ENCODE data around the gene ZNF490.
"Not testable (repeated sequence)": the region's sequence is repeated elsewhere in the genome, so short reads cannot be mapped to it uniquely, and the experiment has no call there.

ZNF490 gene

DNA sequence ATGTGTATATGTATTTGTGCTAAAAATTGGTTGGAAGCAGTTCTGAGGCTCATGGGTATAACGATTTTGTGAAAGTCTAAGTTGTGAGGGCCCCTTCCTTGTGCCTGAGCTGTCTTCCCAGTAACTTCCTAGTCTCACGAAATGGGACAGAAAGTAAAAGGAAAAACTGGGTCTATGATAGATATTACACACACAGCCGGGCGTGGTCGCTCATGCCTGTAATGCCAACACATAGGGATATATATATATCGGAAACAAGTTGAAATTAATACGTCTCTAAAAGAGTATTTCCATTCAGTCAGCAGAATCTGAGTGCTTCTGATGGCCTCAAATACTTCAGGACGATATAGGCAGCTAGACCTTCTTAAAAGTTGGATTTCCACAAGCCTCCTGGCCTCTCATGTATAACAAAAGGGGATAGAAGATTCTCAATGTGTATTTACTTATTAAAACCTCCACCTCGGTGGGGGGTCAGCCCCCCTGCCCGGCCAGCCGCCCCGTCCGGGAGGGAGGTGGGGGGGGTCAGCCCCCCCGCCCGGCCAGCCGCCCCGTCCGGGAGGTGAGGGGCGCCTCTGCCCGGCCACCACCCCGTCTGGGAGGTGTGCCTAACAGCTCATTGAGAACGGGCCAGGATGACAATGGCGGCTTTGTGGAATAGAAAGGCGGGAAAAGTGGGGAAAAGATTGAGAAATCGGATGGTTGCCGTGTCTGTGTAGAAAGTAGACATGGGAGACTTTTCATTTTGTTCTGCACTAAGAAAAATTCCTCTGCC, 10.8 kb upstream of the ZNF490 start:
- DNase-seq = not testable (repeated sequence)

DNA sequence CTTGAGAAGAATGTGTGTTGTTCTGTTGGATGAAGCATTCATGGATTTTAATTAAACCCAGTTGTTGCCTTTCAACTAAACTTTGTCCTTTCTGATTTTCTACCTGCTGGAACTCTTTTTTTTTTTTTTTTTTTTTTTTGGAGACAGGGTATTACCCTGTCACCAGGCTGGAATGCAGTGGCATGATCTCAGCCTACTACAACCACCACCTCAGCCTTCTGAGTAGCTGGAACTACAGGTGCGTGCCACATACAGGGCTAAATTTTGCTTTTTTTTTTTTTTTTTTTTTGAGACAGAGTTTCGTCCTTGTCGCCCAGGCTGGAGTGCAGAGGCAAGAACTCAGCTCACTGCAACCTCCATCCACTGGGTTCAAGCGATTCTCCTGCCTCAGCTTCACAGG, 7.0 kb upstream of the ZNF490 start:
- no peak for DNase-seq

DNA sequence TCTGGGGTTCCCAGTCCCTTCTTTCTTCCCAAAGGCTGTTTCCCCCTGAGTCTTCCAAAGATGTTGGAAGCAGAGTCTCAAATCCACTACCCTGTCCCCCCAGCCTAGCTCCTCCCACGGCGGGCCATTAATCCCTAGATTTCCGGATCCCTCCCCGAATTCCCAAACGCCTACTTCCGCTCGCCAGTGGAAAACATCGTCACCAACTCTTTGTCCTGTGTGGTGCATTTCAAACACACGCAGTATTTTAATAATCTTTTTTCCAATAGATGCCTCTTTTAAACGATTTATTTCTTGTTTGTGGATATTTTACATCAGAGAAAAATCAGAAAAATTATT, 717 bp upstream of the ZNF490 start:
- no peak for DNase-seq

DNA sequence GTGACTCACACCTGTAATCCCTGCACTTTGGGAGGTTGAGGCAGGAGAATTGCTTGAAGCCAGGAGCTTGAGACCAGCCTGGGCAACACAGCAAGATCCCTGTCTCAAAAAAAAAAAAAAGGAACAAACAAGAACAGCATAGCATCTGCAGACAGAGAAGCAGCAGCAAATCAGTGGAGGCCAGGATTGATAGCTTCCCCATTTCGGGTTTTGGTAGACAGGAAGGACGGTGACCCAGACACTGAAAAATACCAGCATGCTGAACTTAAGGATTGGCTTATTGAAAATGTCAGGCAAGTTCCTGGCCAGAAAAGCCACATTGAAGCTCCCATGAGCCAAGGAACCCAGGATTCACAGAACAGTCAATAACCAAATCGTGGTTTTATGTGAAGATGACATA, 3.0 kb downstream of the ZNF490 start:
- DNase-seq = no peak

DNA sequence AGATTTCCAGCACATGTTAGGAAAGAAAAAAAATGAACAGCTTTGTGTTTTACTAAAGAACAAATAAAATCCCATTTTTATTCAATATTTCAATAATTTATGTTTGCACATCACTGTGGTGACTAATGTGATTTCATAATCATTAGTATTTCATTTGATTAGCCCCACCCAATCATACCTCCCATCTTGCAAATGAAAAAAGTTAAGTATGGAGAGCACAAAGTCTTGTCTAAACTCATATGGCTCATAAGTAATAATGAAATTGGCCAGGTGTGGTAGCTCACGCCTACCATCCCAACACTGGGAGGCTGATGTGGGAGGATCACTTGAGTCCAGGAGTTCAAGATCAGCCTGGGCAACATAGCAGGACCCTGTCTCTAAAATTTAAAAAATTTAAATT, 3.8 kb downstream of the ZNF490 start:
- DNase-seq = no peak

DNA sequence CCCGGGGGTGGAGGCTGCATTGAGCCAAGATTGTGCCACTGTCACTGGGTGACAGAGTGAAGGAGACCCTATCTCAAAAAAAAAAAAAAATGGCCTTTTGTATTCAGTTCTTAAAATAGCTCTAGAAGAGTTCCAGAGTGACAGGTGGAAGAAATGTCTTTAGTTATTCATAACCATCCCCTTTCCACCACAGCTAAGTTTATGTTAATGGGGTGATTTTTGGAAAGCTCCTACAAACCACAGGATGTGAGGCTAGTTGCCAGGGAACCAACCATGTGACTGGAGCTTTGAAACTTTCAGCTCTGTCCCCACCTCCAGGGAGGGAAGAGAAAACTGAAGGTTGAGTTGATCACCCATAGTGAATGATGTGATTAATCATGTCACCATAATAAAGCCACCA, 6.9 kb downstream of the ZNF490 start:
- DNase-seq = peak; percentile 62

DNA sequence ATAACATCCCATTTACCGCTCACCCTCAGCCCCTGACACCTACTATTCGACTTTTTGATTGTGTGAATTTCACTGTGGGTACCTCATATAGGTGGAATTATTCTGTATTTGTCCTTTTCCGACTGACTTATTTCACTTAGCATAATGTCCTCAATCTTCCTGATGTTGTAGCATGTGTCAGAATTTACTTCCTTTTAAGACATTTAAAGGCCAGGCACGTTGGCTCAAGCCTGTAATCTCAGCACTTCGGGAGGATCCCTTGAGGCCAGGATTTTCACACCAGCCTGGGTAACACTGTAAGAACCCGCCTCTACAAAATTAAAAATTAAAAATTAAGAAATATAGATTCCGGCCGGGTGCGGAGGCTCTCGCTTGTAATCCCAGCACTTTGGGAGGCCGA, 13.0 kb downstream of the ZNF490 start:
- DNase-seq = no peak

DNA sequence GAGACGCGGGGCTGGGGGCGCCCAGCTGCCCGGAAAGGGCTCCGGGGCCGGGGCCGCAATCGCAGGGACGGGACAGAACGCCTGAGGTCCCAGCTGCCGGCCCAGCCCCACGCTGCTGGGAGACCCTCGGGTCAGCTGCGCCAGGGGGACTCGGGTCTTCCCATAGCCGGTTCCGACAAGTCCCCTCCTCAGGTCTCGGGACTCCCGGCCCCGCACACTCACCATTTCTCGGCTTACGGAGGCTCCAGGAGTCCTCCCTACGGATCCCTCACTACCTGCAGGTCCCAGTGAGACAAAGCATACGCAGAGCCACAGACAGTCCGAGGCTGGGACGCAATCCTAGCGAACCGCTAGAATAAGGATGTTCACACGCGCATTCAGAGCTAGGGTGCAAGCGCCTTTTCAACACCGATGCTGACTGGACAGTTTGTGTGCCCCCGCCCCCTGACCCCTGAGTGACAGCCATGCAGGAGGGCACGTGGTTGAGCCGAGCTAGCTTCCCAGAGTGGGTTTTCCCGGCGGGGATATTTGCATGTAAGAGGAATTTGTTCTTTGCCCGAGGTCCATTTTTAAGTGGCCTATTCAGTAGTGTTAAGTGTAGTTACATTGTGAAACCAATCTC, 13.6 kb downstream of the ZNF490 start:
- no peak for DNase-seq

DNA sequence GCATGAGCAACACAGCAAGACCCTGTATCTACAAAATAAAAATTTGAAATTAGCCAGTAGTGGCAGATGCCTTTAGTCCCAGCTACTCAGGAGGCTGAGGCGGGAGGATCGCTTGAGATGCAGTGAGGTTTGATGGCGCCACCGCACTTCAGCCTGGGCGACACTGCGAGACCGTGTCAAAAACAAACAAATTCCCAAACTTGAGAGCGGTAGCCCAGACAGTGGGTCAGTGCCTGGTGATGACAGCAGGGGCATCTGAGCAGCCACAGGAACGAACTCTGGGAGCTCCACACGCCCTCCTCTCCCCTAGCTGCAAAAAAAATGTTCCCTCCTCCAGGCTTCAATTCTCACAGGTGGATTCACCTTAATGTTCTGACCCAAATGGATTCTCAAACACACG, 14.1 kb downstream of the ZNF490 start:
- no peak for DNase-seq

DNA sequence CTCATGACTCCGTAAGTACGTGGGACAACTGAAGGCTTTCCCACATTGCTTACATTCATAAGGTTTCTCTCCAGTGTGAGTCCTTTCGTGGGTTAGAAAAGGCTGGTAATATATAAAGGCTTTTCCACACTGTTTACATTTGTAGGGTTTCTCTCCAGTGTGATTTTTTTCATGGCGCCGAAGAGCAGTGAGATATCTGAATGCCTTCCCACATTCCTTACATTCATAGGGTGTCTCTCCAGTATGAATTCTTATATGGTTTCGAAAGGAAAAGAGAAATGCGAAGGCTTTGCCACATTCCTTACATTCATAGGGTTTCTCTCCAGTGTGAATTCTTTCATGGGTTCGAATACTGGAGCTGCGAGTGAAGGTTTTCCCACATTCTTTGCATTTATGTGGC, 29.5 kb downstream of the ZNF490 start:
- no peak for DNase-seq

DNA sequence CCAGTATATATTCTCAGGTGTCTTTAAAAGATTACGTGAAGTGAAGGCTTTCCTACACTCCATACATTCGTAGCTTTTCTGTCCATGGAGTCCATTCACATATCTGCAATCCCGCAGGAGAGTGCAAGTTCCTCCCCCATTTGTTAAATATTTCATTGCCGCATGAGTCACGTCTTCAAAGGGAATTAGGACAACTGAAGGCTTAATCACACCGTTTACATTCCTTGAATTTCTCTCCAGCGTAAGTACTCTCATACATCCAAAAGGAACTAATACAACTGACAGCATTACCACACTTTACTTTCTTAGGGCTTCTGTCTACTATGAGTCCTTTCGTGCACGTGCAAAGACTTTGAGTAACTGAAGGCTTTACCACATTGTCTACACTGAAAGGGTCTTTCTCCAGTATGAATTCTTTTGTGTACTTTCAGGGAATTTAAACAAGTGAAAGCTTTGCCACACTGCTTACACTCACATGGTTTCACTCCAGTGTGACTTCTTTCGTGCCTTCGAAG, 30.4 kb downstream of the ZNF490 start:
- DNase-seq = no peak

DNA sequence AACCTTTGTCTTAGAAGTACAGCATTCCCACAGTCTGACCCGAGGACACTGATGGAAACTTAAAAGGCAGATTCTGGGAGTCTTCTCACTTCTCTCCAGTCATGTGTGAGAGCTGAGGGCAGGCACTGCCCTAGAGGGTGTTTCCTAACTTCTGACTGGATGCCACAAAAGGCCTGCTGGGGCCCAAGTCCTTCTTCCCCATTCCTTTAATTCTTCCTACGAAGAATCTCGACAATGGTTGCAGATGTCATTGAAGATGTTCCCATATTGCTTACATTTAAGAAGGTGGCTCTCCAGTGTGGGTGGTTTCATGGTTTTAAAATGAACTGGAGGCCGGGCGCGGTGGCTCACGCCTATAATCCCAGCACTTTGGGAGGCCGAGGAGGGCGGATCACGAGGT, 32.0 kb downstream of the ZNF490 start:
- DNase-seq = no peak

DNA sequence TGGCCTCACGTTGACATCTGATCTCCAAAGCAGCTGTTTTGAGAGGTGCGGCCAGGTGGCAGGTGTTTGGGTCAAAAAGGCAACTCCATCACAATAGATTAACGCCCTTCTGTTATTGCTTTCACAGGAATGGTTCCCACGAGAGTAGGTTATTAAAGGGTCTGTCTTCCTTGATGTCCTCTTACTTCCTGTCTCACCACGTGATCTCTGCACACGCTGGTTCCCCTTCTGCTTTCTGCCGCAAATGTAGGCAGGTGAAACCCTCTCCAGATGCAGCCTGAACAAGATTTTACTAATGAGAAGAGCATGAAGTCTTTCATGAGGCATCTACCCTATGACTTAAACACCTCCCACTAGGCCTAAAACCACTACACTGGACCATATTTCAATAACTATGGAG, 36.6 kb downstream of the ZNF490 start:
- no peak for DNase-seq

DNA sequence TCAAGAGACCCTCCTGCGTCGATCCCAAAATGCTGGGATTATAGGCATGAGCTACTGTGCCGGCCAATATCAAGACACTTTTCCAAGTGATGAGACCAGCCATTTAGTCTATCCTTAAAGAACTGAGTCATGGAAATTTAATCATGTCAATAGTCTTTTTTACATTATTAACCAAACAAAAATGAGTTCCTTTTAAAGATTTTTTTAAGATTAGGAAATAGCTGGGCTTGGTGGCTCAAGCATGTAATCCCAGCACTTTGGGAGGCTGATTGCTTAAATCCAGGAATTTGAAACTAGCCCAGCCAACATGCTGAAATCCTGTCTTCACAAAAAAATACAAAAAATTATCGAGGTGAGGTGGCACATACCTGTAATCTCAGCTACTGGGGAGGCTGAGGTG, 42.7 kb downstream of the ZNF490 start:
- no peak for DNase-seq

DNA sequence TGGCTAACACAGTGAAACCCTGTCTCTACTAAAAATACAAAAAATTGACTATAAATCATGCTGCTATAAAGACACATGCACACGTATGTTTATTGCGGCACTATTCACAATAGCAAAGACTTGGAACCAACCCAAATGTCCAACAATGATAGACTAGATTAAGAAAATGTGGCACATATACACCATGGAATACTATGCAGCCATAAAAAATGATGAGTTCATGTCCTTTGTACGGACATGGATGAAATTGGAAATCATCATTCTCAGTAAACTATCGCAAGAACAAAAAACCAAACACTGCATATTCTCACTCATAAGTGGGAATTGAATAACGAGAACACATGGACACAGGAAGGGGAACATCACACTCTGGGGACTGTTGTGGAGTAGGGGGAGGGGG, 44.2 kb downstream of the ZNF490 start:
- not testable (repeated sequence) for DNase-seq

DNA sequence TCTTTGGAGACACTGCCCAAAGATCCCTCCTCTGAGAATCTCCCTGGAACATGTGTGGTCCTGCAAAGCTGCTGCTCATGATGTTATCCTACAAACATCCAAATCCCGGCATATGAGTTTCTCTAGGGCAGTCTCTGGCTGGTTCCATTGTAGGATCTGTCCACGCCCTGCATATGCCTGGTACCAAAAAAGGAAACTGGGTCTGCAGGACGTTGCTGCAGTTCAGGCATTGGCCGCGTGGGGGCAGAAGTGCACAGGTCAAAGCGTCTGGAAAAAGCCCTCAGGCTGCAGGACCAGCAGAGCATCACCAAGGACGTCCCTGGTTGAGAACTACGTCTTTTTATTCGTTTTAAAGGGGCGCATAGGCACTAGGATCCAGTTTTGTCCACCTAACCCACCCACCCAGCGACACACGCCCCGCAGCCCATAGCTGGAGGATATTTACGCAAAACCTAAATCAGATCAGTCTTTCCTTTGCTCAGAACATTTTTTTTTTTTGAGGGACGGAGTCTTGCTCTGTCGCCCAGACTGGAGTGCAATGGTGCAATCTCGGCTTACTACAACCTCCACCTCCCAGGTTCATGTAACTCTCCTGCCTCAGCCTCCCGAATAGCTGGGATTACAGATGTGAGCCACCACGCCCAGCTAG, 46.5 kb downstream of the ZNF490 start:
- DNase-seq = peak; percentile 85

DNA sequence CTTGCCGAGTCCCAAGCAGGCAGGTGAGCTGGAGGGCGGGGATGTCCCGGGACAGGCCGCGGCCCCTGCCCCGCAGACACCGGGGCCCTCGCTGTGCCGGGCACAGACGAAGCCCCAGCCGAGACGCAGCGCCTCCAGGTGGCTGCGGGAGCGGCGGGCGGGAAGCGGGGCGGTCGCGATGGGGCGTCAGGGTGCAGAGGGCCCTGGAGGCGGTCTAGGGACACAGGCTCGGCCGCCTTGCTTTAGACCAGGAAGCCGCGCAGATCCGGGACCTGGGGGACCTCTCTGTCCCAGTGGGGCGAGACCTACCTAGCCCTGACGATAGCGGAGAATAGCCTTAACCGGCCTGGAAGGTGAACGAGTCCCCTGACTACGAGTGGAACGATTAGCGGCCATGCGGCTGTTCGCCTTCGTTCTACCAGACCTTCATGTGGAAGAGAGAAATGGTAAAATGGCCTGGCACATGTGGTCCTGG, 55.1 kb downstream of the ZNF490 start:
- no peak for DNase-seq

DNA sequence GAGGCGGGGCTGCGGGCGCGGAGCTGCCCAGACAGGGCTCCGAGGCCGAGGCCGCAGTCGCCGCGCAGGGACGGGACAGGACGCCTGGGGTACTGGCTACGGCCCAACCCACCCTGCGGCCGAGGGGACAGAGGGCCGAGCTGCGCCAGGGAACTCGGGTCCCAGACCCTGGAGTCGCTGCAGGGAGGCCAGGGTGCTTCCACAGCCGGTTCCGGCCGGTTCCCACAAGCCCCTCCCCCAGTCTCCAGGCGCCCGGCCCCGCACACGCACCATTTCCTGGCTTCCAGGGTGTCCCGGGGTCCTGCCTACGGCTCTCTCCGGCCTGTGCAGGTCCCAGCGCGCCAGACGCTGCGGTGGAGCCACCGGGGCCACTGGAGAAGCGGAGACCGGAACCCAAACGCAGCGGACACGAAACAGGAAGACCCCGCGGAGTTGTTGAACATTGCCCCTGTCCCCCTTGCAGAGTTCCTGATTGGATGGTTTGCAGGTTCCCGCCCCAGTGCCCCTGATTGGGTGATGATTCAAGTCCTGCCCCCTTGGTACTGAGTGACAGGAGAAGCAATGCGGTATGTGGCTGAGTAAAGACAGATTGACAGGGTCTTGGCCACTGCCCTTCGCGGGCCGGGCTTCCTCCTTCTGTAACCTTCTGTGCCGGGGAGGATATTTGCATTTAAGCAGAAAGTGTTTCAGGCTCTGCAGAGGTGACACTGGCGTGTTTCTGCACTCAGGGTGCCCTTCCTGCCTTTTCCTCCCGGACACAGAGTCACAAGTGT, 59.4 kb downstream of the ZNF490 start, which contains the start of gene ZNF564:
ZNF564 (minus strand) TSS at position 423 of the 773 bp plus-strand sequence; CDS start at position 273, 150 bp downstream.
- peak; percentile 97 for DNase-seq

DNA sequence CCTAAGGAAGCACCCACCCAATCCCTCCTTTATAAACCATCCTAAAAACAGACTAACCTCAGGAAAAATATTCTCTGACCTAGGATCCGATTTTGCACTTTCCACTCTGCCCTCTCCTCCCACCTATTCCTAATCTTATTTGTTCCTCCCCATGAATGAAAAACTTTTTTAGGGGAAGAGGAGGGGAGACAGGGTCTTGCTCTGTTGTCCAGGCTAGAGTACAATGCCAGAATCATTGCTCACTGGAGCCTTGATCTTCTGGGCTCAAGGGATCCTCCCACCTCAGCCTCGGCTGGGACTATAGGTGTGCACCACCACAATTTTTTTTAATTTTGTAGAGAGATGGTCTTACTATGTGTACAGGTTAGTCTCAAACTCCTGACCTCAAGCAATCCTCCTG, 63.7 kb downstream of the ZNF490 start:
- no peak for DNase-seq

DNA sequence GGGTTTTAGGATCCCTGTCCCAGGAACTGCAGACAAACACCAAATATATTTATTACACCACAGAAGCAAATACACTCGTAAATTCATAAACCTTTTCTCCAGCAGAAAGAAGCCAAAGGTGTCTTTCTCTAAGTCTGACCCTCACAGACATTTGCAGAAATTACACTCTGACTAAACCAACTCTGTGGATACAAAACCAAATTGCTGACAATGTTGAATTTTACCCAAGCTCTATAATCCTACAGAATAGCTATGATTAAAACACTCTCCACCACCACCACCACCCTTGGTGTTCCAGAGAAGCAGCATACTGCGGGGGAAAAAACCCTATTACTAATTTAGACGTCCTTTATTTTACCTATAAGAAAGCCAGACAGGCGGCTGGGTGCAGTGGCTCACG, 64.5 kb downstream of the ZNF490 start:
- DNase-seq = no peak

DNA sequence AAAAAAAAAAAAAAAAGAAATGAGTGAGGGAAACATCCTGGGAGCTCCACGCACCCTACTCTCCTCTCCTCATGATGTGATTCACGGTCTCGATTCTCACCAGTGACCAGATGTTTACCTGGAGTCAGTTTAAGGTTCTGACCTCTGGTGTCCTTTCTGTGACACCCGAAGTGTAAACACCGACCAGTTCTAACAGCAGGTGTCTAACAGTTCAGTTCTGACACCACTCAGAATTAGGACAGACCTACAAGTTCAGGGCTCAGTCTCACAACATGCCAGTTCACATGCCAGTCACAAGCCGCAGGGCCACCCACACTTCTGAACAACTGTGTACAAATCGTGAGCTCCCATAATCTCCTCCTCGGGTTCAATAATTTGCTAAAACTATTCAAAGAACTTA, 65.3 kb downstream of the ZNF490 start:
- no peak for DNase-seq

DNA sequence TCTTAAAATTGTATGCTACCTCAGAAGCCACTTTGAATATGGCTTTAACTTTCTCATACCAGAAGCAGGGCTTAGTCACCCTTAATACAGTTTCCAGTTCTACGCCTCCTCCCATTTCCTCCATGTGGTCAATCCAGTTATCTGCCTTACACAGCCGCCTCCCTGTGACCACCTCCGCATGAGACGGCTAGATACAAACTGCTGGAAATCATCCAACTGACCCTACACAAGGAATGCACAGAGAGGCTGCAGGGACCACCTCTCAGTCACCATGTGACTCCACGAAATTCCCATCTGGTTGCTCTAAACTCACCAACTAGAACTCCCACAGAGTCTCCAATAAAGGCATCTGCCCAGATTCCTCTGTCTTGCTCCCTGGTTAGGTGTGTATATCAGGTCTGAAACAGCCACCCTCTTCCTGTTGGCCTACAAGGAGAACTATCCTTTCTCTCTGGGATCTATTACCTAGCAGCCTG, 66.2 kb downstream of the ZNF490 start:
- no peak for DNase-seq

DNA sequence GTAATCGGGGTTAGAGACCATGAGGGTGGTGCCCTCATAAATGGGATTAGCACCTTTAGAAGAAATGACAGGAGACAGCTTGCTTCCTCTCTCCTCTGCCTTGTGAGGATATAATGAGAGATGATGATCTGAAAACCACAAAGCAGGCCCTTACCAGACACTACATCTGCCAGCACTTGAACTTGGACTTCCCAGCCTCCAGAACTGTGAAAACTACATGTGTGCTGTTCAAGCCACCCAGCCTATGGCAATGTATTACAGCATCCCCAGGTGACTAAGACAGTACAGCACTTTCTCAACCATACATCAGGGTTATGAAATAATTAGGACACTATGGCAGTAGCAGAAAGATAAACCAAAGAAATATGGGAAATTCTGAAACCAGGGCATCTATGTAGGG, 66.8 kb downstream of the ZNF490 start:
- no peak for DNase-seq

All from CD4-positive, alpha-beta T cell treated with Interleukin-4 for 4 hours (primary cell).